Hepatocyte (in vitro differentiated cells): ENCODE measurements around the gene SEC61B. TPM values are rescaled to one million over a fixed set of nuclear protein-coding genes. Genes with fewer than 3 reads are reported as not detected.

ENCODE experiments used
- DNase-seq: peaks from one replicate; pipeline ENCODE4 v3.0.0-alpha.2; 2016; ENCODE audit warnings: low spot score
- H2AFZ ChIP-seq: fragments of 200-600 bp; sonication (generic); 2 replicates; pipeline ENCODE4 v1.6.0; 2016; ENCODE audit warnings: antibody characterized with exemption, mild to moderate bottlenecking
- H3K27ac ChIP-seq: fragments of 200-600 bp; sonication (generic); 2 replicates; pipeline ENCODE4 v1.5.1; 2016; ENCODE audit warnings: mild to moderate bottlenecking
- H3K27me3 ChIP-seq: fragments of 200-600 bp; sonication (generic); 2 replicates; pipeline ENCODE4 v1.6.1; 2016
- H3K36me3 ChIP-seq: fragments of 200-600 bp; sonication (generic); replicated peaks from 2 replicates; pipeline ENCODE4 v1.5.1; 2016; ENCODE audit warnings: low read depth; ENCODE audit not compliant: insufficient read depth
- H3K4me1 ChIP-seq: fragments of 200-600 bp; sonication (generic); 2 replicates; pipeline ENCODE4 v1.5.1; 2016; ENCODE audit warnings: mild to moderate bottlenecking, moderate library complexity; ENCODE audit not compliant: insufficient read depth
- H3K4me2 ChIP-seq: fragments of 200-600 bp; sonication (generic); 2 replicates; pipeline ENCODE4 v1.6.0; 2016
- H3K4me3 ChIP-seq: fragments of 200-600 bp; sonication (generic); 2 replicates; pipeline ENCODE4 v1.5.1; 2016; ENCODE audit warnings: mild to moderate bottlenecking
- H3K79me2 ChIP-seq: fragments of 200-600 bp; sonication (generic); 2 replicates; pipeline ENCODE4 v1.6.0; 2017; ENCODE audit warnings: mild to moderate bottlenecking
- H3K9me2 ChIP-seq: fragments of 200-600 bp; sonication (generic); replicated peaks from 2 replicates; pipeline ENCODE4 v1.6.0; 2017; ENCODE audit warnings: mild to moderate bottlenecking; ENCODE audit not compliant: insufficient read depth
- H3K9me3 ChIP-seq: fragments of 200-600 bp; sonication (generic); 2 replicates; pipeline ENCODE4 v1.5.1; 2016; ENCODE audit warnings: low read depth, mild to moderate bottlenecking
- H4K20me1 ChIP-seq: fragments of 200-600 bp; sonication (generic); 2 replicates; pipeline ENCODE4 v1.6.0; 2016; ENCODE audit warnings: mild to moderate bottlenecking; ENCODE audit not compliant: insufficient read depth, poor library complexity, severe bottlenecking
- CTCF ChIP-seq: fragments of 200-600 bp; sonication (generic); IDR thresholded peaks from 2 replicates; pipeline ENCODE4 v1.5.1; 2016; ENCODE audit warnings: antibody characterized with exemption, mild to moderate bottlenecking; ENCODE audit not compliant: poor library complexity
- EZH2 ChIP-seq: fragments of 200-600 bp; sonication (generic); IDR thresholded peaks from 2 replicates; pipeline ENCODE4 v1.6.1; 2016; ENCODE audit warnings: antibody characterized with exemption, mild to moderate bottlenecking, borderline replicate concordance
- EZH2phosphoT487 ChIP-seq: fragments of 200-600 bp; sonication (generic); IDR thresholded peaks from one replicate; pipeline ENCODE4 v1.6.1; 2018; ENCODE audit warnings: antibody characterized with exemption, mild to moderate bottlenecking, low read depth, moderate library complexity; ENCODE audit not compliant: unreplicated experiment, severe bottlenecking
- WGBS: methylation state at CpG from one replicate; pipeline ENCODE4 v1.1.6; 2016; ENCODE audit warnings: low lambda C conversion rate; ENCODE audit errors: missing lambda C conversion rate; 5-methylcytosine and 5-hydroxymethylcytosine counted together
- polyA plus RNA-seq: library from polyadenylated mRNA; unstranded; fragments of >200 nt; fragmentation: Nextera tagmentation; extraction: Ambion mirVana; gene quantifications from 2 replicates; pipeline ENCODE4 v1.2.1, GENCODE V29; 2016
- total RNA-seq: library from RNA; depleted of rRNA; stranded (reverse); fragments of >200 nt; gene quantifications from 2 replicates; pipeline ENCODE4 v1.2.3, GENCODE V29; 2014

Gene SEC61B
- total and polyA plus RNA-seq, 2 experiments from 2014 or later = 145 to 365 TPM

- H3K27me3 ChIP-seq = no peaks in the 10 kb centered on the region
- DNase-seq = no peak
- no peaks in the 10 kb centered on the region for H3K79me2 ChIP-seq
- TF ChIP-seq EZH2phosphoT487 (no peak), EZH2 (no peak), CTCF (no peak)
- H2AFZ ChIP-seq = no peak overlapping the region
- H3K4me3 ChIP-seq = no peak overlapping the region
- H3K27ac ChIP-seq = no peak overlapping the region
- H3K9me2 ChIP-seq = no peaks in the 10 kb centered on the region
- H4K20me1 ChIP-seq = no peaks in the 10 kb centered on the region
- H3K9me3 ChIP-seq = no peaks in the 10 kb centered on the region
- H3K4me1 ChIP-seq = no peaks in the 10 kb centered on the region
- 92% methylated on average over 8 of the region's 8 CpGs for WGBS
- no peak overlapping the region for H3K4me2 ChIP-seq
- H3K36me3 ChIP-seq = no peaks in the 10 kb centered on the region
Measured at GRCh38 chr9:99199938-99200539, 22.0 kb upstream of the SEC61B start.

- Histone ChIP-seq H3K9me2 (no peaks in the 10 kb centered on the region), H3K4me2 (no peak overlapping the region), H3K4me3 (no peak overlapping the region), H3K27ac (no peak overlapping the region), H3K9me3 (no peaks in the 10 kb centered on the region), H4K20me1 (no peaks in the 10 kb centered on the region), H3K4me1 (no peaks in the 10 kb centered on the region), H2AFZ (no peak overlapping the region), H3K27me3 (no peaks in the 10 kb centered on the region), H3K36me3 (no peaks in the 10 kb centered on the region), H3K79me2 (no peaks in the 10 kb centered on the region)
- no peak for TF ChIP-seq CTCF
- no peak for TF ChIP-seq EZH2phosphoT487
- no peak for TF ChIP-seq EZH2
- no peak for DNase-seq
- WGBS = 81% methylated on average over 5 of the region's 5 CpGs
Measured at GRCh38 chr9:99201603-99202002, 20.5 kb upstream of the SEC61B start.

GRCh38 chr9:99210572-99210971 lies 11.5 kb upstream of the SEC61B start:
- H2AFZ ChIP-seq = no peak overlapping the region
- H3K27me3 ChIP-seq = no peaks in the 10 kb centered on the region
- no peaks in the 10 kb centered on the region for H3K9me2 ChIP-seq
- H3K79me2 ChIP-seq = peaks cover 4% of the 10 kb centered on the region
- H3K4me3 ChIP-seq = no peak overlapping the region
- no peaks in the 10 kb centered on the region for H3K4me1 ChIP-seq
- TF ChIP-seq CTCF (no peak), EZH2 (no peak), EZH2phosphoT487 (no peak)
- H3K9me3 ChIP-seq = no peaks in the 10 kb centered on the region
- no peak overlapping the region for H3K27ac ChIP-seq
- no peaks in the 10 kb centered on the region for H4K20me1 ChIP-seq
- no peak overlapping the region for H3K4me2 ChIP-seq
- no peak for DNase-seq
- H3K36me3 ChIP-seq = no peaks in the 10 kb centered on the region

- no peaks in the 10 kb centered on the region for H3K9me3 ChIP-seq
- H3K79me2 ChIP-seq = peaks cover 13% of the 10 kb centered on the region
- no peaks in the 10 kb centered on the region for H3K4me1 ChIP-seq
- 100% methylated on average over 1 of the region's 1 CpG for WGBS
- peaks cover 4% of the 10 kb centered on the region for H4K20me1 ChIP-seq
- no peaks in the 10 kb centered on the region for H3K27me3 ChIP-seq
- TF ChIP-seq CTCF (no peak), EZH2 (no peak), EZH2phosphoT487 (no peak)
- no peaks in the 10 kb centered on the region for H3K36me3 ChIP-seq
- no peak overlapping the region for H3K4me2 ChIP-seq
- no peaks in the 10 kb centered on the region for H3K9me2 ChIP-seq
- H3K4me3 ChIP-seq = no peak overlapping the region
- DNase-seq = no peak
- no peak overlapping the region for H3K27ac ChIP-seq
- no peak overlapping the region for H2AFZ ChIP-seq
Measured at GRCh38 chr9:99211746-99212145, 10.3 kb upstream of the SEC61B start.
